ENCODE results near the gene CALCOCO2. TPM values are rescaled to one million over a fixed set of nuclear protein-coding genes. Genes with fewer than 3 reads are reported as not detected.

The CALCOCO2 gene
- total and polyA plus RNA-seq, 2 of the 13 experiments (the other 11 are each of a cell fraction or from before 2014, with no cell fraction given) = 72.9 to 111 TPM

- TF ChIP-seq ZNF841 (CRISPR knock-in tag; IDR thresholded peaks at IDR 0.05; ENCODE audit: borderline replicate concordance) = no peak
- 0 out of 2 replicates have a peak, but pooled peaks have one; percentile 63 for TF ChIP-seq ZNF83 (CRISPR knock-in tag; IDR thresholded peaks at IDR 0.05; ENCODE audit: borderline replicate concordance)
- TF ChIP-seq ZNF207 (IDR thresholded peaks at IDR 0.05; ENCODE audit: borderline replicate concordance) = no peak
- TF ChIP-seq ZSCAN29 (CRISPR knock-in tag; conservative IDR thresholded peaks at IDR 0.05) = peak; percentile 70; the same call in 1 of the 2 replicates
- TF ChIP-seq ZNF142 (CRISPR knock-in tag; IDR thresholded peaks at IDR 0.05) = no peak
- TF ChIP-seq ZNF543 (CRISPR knock-in tag; IDR thresholded peaks at IDR 0.05) = 0 out of 2 replicates have a peak, but pooled peaks have one; percentile 49
- TF ChIP-seq SRSF1 (optimal IDR thresholded peaks at IDR 0.05; ENCODE audit: low read depth, low read length) = no peak
- TF ChIP-seq MLLT10 (CRISPR knock-in tag; IDR thresholded peaks at IDR 0.05) = no peak
- no peak for TF ChIP-seq DMTF1 (CRISPR knock-in tag; IDR thresholded peaks at IDR 0.05)
- peak; percentile 74 for TF ChIP-seq MAZ (IDR thresholded peaks at IDR 0.05; ENCODE audit: borderline replicate concordance, low read depth, low read length)
- 0 out of 2 replicates have a peak, but pooled peaks have one; percentile 25 for TF ChIP-seq MAZ (CRISPR knock-in tag; IDR thresholded peaks at IDR 0.05; ENCODE audit: low read depth)
- TF ChIP-seq ZNF276 (CRISPR knock-in tag; IDR thresholded peaks at IDR 0.05; ENCODE audit: low read depth) = 0 out of 2 replicates have a peak, but pooled peaks have one; percentile 31
- no peak for TF ChIP-seq TCF7 (IDR thresholded peaks at IDR 0.05; ENCODE audit: low read depth)
- TF ChIP-seq PREB (CRISPR knock-in tag; IDR thresholded peaks at IDR 0.05) = no peak
- no peak for TF ChIP-seq ZNF335 (CRISPR knock-in tag; IDR thresholded peaks at IDR 0.05)
- peak; percentile 56; the same call in 1 of the 2 replicates for TF ChIP-seq KDM5B (CRISPR knock-in tag; IDR thresholded peaks at IDR 0.05; ENCODE audit: borderline replicate concordance)
- peak; percentile 26; the same call in 1 of the 2 replicates for TF ChIP-seq GABPB1 (CRISPR knock-in tag; IDR thresholded peaks at IDR 0.05)
- TF ChIP-seq RFX3 (CRISPR knock-in tag; IDR thresholded peaks at IDR 0.05) = peak; percentile 78
Measured at GRCh38 chr17:48816774-48817590, 13.9 kb upstream of the CALCOCO2 start, which contains the start of gene TTLL6 (continued).
